Islet of Langerhans (tissue), 1 donor: Measurements from ENCODE around the gene TRIM61.
"Not testable (repeated sequence)": the region's sequence is repeated elsewhere in the genome, so short reads cannot be mapped to it uniquely, and the experiment has no call there.

ENCODE experiments used
- FAIRE-seq: peaks from one replicate; lab custom pipeline; 2011; peaks lifted over from hg19 to GRCh38; lab: Jason Lieb, UNC

Gene TRIM61

DNA sequence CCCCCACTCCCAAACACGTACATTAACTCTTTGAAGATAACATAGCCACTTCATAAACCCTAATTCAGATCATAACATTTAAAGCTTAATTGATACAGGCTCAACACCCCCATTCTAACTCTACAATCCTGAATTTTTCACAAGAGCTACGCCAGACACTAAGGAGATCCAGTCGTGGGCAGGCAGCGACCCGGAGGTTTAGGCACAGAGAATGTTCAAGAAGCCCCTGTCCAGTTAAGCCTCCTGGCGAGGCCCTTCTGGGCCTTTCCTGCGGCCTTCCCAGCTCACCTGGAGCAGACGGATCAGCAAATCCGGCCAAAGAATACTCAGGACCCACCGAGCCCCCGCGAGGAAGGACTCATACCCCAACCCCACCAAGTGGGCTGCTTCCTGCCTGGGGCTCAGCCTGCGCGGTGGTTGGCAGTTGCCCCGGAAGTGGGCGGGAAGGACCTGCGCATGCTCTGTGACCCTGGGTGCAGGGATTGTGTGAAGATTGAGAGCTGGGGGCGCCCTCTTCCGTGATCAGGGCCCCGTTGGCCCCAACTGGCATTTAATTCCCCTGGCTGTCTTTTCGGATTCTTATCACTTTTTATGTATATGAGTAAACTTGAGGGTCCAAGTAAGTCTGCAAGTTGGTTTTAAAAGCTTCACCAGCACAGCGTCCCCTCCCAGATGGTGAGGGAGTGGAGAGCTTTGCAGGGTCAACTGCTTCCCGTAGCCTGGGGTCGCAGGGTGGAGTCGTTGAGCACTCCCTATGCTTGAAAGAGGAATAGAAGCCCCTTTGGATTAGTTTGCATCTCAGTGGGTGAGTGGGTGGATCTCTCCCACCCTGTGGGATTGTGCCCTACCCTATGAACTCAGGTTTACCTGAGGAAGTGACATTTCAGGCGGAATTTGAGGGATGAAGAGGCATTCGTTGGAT lies at the start of gene TRIM61:
Gene TRIM61 (minus strand): TSS at position 415 of the 922 bp plus-strand sequence. CDS start 7,655 bp downstream, outside the sequence.
- no peak for FAIRE-seq

DNA sequence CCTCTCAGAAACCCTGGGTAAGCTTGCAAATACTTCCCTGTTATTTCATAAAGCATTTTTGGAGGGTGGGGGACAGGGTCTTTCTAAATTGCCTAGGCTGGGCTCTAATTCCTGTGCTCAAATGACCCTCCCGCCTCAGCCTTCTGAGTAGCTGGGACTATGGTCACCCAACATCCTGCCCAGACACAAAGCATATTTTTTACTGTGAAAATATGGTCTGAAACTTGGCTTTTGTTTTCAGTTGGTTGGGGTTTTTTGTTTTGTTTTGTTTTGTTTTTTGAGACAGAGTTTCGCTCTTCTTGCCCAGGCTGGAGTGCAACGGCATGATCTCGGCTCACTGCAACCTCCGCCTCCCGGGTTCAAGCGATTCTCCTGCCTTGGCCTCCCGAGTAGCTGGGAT lies 48.3 kb upstream of the TRIM61 start:
- not testable (repeated sequence) for FAIRE-seq

DNA sequence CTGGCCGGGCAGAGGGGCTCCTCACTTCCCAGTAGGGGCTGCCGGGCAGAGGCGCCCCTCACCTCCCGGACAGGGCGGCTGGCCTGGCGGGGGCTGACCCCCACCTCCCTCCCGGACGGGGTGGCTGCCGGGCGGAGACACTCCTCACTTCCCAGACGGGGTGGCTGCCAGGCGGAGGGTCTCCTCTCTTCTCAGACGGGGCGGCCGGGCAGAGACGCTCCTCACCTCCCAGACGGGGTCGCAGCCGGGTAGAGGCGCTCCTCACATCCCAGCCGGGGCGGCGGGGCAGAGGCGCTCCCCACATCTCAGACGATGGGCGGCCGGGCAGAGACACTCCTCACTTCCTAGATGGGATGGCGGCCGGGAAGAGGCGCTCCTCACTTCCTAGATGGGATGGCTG lies 42.5 kb upstream of the TRIM61 start:
- FAIRE-seq = not testable (repeated sequence)

DNA sequence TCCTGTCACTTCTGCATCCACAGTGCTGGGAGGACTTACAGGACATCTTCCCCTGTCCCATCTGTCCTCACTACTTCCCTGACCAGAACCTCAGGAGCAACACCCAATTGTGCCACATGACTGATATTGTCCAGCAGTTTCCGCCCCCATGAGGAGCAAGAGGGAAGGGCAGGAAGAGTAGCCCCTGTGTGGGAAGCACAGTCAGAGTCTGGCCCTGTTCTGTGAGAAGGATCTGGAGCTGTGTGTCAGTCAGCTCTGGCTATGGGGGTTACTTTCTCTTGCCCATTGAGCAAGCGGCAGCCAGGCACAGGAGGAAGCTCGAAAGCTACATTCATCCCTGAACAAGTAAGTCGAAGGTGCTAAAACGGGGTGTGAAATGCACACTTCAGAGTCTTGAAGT lies 39.5 kb upstream of the TRIM61 start:
- FAIRE-seq = no peak

DNA sequence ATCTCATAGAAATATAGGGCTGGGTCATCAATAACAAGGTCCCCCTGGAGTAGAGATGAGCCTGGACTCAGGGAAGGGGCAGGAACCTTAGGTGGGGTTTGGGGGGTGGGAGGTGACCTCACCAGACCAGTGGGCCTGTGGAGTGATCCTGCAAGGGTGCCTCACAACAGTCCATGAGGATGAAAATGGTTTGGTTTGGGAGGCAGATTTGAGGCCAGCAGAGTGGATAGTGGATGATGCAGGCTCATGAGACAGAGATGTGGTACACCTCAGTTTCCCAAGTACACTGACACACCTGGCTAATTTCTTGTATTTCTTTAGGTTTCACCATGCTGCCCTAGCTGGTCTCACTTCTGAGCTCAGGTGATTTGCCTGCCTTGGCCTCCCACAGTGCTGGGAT lies 36.2 kb upstream of the TRIM61 start:
- no peak for FAIRE-seq

DNA sequence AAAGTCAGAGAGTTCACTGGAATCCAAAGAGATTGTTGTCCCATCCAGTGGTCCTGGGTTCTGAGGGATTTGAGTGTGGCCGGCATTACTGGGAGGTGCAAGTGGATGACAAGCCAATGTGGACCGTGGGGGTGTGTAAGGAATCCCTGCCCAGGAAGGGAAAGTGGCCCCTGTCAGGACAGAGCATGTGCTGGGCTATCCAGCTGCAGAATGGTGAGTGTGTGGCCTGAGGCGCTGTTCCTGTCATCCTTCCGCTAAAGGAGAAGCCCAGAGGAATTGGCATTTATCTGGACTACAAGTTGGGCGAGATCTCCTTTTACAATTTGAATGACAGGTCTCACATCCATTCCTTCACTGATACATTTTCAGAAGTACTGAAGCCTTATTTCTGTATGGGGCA lies 33.9 kb upstream of the TRIM61 start:
- FAIRE-seq = no peak

DNA sequence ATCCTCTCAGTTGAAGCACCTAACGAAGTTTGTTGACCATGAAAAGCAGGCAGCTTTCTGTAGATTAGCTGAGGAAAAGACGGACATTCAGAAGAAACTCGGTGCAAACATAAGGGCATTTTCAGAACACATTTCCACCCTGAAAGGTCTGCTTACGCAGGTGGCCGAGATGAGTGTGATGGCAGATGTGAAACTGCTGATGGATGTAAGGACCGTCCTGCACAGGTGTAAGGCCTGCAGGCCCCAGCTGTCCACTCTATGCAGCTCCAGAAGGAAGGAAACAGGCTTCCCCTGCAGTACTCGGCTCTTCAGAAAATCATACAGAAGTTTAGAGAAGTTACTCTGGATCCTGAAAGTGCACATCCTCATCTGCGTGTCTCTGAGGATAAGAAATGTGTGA lies 33.5 kb upstream of the TRIM61 start:
- no peak for FAIRE-seq

DNA sequence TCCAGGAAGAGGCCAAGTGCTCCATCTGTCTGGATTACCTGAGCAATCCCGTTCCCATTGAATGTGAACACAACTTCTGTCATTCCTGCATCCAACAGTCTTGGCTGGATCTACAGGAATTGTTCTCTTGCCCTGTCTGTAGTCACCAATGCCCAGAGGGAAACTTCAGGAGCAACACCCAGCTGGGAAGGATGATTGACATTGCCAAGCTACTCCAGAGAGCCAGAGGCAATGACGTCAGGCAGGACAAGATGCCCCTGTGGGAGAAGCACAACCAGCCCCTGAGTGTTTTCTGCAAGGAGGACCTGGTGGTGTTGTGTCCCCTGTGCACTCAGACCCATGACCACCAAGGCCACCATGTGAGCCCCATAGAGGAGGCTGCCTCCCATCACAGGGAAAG lies 33.0 kb upstream of the TRIM61 start:
- FAIRE-seq = no peak

DNA sequence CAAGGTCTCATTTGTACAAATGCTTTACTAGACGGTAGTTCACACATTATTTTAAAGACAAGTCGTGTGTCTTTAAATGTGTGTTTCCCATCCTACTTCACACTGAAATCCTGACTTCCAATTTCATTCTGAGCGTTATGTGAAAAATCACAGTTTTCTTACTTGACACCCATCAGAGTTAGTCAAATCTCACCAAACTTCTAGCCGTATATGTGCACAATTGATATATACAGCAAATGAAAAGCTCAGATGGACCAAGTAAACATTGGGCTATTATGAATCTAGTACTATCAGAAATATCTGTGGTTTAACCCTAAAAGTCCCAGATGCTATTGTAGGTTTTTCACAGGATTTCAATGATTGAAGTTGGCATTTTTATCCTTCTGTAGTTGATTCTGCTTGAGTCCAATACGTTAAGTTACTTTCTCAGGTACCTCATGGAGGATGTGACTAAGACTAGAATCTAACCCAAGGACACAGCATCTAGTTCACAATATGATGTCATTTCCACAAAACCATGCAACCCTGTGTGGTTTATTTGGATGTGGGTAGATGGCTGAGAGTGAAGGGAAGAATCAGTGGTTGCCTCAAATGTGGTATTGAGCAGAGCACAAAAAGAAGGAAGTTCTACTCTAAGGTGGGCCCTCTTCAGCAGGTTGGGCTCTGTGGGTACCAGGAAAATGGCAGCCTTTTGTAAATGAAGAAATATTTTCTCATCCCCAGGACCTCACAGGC lies 32.2 kb upstream of the TRIM61 start:
- FAIRE-seq = no peak

DNA sequence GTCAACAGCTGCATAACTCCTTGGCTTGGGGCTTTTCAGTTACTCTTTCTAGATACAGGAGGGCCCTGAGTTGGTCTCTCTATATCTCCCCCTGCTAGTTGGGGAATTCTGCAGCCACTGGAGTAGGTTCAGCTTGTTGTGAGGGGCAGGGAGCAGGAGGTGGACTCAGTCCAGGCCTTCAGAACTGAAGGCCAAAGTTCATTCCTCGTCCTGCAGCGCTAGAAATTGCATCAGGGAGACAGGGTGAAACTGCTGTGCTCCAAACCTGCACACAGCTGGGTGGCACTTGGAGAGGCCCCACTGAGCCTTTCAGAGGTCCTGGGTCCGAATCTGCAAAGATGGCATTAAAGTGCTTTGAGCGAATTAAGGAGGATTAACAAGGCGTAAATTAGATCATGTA lies 29.4 kb upstream of the TRIM61 start:
- no peak for FAIRE-seq

DNA sequence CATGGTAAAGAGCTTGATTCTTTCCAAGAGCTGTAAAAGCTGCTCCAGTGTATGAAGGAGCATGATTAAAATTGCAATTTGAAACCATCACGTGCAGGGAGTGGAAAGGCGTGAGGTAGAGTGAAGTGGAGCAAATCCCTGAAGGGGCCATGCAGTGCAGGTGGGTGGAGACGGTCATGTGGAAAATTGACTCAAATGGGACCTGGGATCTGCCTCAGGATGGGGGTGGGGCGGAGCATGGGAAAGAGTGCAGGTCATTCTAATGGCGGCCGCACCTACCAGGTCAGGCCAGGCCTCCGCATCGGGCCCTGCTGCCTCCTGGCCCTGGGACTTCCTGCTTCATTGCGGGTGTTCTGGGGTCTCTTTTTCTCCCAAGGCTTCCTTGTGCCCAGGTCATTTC lies 29.0 kb upstream of the TRIM61 start:
- no peak for FAIRE-seq

DNA sequence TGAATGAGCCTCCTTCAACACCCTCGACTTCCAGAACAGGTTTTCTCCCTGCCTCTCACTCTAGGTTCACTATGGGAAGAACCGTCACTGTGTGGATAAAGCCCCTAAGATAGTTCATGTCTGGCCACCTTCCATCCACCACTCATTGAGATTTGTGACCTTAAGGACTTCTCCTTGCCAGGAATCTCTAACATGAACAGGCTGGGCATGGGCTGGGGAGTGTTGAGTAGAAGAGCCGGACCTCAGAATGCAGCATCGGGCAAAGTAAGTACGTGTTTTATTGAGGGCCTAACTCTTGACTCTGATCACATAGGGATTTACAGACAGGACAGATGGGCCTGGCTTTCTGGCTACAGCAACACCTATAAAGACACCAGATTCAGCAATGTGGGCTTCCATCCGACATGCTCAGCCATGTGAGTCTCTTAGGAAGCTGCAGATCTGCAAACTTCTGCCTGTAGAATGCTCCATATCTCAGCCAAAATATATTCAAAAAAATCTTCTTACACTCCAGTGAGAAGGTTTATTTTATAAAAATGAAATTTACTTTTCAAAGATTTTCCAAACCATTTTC lies 28.0 kb upstream of the TRIM61 start:
- FAIRE-seq = no peak

DNA sequence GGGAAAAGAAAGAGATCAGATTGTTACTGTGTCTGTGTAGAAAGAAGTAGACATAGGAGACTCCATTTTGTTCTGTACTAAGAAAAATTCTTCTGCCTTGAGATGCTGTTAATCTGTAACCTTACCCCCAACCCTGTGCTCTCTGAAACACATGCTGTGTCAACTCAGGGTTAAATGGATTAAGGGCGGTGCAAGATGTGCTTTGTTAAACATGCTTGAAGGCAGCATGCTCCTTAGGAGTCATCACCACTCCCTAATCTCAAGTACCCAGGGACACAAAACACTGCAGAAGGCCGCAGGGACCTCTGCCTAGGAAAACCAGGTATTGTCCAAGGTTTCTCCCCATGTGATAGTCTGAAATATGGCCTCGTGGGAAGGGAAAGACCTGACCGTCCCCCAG lies 24.5 kb upstream of the TRIM61 start:
- FAIRE-seq = not testable (repeated sequence)

DNA sequence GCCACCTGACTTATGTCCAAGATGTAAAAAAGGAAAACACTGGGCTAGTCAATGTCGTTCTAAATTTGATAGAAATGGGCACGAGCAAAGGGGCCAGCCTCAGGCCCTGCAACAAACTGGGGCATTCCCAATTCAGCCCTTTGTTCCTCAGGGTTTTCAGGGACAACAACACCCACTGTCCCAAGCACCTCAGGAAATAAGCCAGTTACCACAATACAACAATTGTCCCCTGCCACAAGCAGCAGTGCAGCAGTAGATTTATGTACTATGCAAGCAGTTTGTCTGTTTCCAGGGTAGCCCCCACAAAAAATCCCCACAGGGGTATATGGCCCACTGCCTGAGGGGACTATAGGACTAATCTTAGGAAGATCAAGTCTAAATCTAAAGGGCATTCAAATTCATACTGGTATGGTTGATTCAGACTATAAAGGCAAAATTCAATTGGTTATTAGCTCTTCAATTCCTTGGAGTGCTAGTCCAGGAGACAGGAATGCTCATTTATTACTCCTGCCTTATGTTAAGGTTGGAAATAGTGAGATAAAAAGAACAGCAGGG lies 21.1 kb upstream of the TRIM61 start:
- FAIRE-seq = not testable (repeated sequence)

DNA sequence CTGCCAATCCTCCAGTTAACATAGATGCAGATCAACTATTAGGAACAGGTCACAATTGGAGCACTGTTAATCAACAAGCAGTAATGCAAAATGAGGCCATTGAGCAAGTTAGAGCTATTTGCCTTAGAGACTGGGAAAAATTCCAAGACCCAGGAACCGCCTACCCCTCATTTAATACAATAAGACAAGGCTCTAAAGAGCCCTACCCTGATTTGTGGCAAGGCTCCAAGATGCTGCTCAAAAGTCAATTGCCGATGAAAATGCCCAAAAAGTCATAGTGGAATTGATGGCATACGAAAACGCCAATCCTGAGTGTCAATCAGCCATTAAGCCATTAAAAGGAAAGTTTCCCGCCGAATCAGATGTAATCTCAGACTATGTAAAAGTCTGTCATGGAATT lies 20.5 kb upstream of the TRIM61 start:
- no peak for FAIRE-seq

DNA sequence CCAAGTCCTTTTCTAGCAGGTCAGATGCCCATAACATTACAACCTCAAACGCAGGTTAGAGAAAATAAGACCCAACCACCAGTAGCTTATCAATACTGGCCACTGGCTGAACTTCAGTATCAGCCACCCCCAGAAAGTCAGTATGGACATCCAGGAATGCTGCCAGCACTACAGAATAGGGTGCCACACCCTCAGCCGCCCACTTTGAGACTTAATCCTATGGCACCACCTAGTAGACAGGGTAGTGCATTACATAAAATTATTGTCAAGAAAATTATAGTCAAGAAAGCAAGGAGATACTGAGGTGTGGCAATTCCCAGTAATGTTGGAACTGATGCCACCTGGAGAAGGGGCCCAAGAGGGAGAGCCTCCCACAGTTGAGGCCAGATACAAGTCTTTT lies 19.9 kb upstream of the TRIM61 start:
- no peak for FAIRE-seq

DNA sequence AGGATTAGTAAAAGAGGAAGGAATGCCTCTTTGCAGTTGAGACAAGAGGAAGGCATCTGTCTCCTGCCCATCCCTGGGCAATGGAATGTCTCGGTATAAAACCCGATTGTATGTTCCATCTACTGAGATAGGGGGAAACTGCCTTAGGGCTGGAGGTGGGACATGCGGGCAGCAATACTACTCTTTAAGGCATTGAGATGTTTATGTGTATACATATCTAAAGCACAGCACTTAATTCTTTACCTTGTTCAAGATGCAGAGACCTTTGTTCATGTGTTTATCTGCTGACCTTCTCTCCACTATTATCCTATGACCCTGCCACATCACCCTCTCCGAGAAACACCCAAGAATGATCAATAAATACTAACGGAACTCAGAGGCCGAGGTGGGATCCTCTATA lies 18.7 kb upstream of the TRIM61 start:
- FAIRE-seq = not testable (repeated sequence)

DNA sequence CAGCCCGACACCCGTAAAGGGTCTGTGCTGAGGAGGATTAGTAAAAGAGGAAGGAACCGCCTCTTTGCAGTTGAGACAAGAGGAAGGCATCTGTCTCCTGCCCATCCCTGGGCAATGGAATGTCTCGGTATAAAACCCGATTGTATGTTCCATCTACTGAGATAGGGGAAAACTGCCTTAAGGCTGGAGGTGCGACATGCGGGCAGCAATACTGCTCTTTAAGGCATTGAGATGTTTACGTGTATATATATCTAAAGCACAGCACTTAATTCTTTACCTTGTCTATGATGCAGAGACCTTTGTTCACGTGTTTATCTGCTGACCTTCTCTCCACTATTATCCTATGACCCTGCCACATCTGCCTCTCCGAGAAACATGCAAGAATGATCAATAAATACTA lies 13.3 kb upstream of the TRIM61 start:
- not testable (repeated sequence) for FAIRE-seq

DNA sequence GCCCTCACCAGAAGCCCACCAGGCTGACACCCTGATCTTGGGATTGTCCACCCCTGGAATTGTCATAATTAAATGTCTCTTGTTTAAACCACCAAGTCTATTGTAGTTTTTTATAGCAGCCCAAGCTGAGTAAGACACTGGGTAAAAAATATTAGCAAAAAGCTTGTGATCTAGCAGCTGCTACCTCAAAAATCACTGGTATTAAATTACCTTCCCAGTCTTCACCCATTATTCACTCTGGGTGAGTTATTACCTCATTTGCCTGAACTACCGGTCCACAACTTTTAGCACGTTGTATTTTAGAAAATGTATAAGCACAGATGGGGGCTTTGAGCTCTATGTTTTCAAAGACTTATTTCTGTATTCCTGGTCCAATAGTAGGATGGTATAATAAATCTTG lies 12.0 kb upstream of the TRIM61 start:
- FAIRE-seq = no peak

DNA sequence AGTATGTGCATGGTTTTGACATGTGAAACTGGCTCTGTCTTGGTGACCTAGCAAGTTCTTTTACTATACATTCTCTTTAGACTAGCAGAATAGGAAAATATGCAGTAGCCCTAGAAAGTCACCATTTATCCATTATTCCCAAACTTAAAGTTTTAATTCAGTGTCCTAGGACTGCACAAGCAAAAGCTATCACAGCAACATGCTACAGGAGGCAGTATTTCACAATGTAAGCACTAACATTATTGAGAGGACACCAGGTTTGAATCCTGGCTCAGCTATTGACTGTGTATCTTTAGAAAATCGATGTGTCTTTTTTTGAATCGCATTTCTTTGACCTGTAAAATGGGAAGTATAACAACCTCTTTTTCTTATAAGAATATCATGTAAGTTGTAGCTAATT lies 5.5 kb downstream of the TRIM61 start:
- not testable (repeated sequence) for FAIRE-seq

DNA sequence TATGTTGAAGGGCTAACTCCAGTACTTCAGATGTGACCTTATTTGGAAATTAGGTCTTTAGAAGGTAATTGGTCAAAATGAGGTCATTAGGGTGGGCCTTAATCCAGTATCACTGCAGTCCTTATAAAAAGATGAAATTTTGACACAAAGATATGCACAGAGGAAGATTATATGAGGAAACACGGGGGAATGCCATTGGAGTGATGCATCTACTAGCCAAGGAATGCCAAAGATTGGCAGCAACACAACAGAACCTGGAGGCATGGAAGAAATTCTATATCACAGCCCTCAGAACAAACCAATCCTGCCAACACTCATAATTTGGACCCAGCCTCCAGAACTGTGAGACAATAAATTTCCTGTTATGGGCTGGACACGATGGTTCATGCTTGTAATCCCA lies 17.6 kb downstream of the TRIM61 start:
- FAIRE-seq = no peak

DNA sequence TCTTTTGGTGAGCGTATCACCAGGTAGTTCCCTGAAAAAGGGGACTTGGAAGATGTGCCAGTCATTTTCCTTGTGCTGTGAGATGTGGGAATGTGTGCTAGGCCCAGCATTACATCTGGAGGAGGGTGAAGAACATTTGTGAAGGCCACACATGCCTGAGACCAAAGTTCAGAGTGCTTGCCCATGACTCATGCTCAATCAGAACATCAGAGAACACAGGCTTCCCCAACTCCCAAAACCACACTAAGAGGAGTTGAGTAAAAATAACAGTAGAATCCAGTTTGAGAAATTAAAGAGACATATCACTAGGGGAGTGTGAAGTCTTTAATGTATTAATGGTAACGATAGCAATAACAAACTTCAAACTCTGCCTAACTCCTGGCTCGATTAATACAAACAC lies 18.0 kb downstream of the TRIM61 start:
- FAIRE-seq = not testable (repeated sequence)
